ENCODE measurements around the gene PRPF31. TPM values are rescaled to one million over a fixed set of nuclear protein-coding genes. Genes with fewer than 3 reads are reported as not detected.
A peak's percentile ranks its signal among the peaks of the same experiment; 100 is the strongest.

PRPF31 gene
- total RNA-seq, 1 experiment from 2014 or later = 84.4 TPM

DNA sequence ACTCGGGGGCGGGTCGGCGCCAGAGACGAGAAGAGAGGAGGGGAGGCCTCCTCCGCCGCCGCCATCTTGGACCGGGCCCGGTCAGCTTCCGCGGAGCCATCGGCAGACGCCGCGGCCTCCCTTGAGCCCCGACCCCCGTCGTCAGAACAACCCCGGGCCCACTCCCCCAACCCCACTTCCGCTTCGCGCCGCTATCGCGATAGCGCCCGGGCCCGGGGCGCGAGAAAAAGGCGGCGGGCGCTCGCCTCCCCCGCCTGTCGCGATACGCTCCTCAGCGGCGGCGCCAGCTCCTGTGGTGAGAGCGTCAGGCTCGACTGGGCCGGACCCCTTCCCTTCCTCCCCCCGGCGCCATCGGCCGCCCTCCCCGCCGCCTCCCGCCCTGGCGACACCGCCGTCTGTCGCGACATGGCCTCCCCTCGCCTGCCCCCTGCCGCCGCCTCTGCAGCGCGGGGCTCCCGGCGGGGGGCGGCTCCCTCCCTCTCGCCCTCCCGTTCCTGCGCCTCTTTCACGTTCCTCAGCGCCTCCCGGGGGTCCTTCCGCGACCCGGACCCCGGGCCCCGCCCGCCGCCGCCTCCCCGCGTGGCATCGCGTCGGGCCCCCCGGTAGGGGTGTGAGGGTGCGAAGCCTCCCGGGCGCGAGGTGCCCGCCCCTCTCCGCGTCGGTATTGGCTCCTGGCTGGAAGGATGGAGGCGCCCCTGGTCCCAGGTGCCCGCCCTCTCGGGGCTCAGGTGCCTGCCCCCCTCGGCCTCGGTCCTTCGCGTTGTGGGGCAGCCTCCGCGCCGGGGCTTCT is 22.3 kb downstream of the PRPF31 start, which contains the start of gene CNOT3:
TSS of gene CNOT3 (plus strand) at position 64 of the 790 bp plus-strand sequence. CDS start 5,217 bp downstream, outside the sequence.
- Histone ChIP-seq H4K91ac (ENCODE audit: insufficient read length, low read depth, low read length) (no peak within 1 kb of the TSS), H3K27me3 (ENCODE audit: insufficient read depth, low read length) (no peaks in the 10 kb centered on the region), H2BK5ac (ENCODE audit: insufficient read length, low read length) (no peak within 1 kb of the TSS), H3K23me2 (ENCODE audit: insufficient read length, low read depth, low read length, poor library complexity, severe bottlenecking) (peaks cover 15% of the 10 kb centered on the region), H3K27ac (ENCODE audit: insufficient read length, low read depth, low read length) (no peak within 1 kb of the TSS), H3K9me3 (ENCODE audit: control insufficient read depth, low read depth, low read length) (peaks cover 4% of the 10 kb centered on the region), H2BK120ac (ENCODE audit: low read depth, low read length, poor library complexity, severe bottlenecking) (no peak within 1 kb of the TSS), H3K4me2 (ENCODE audit: insufficient read depth, insufficient read length, low read length) (peak within 1 kb of the TSS; percentile 94), H4K5ac (ENCODE audit: insufficient read length, low read depth, low read length) (no peak within 1 kb of the TSS), H3K9ac (ENCODE audit: extremely low read depth, insufficient read length, low read length) (peak within 1 kb of the TSS; percentile 80), H3K18ac (ENCODE audit: insufficient read length, low read depth, low read length) (peak within 1 kb of the TSS; percentile 86), H4K8ac (replicated peaks; ENCODE audit: insufficient read length, low read depth, low read length) (no peak within 1 kb of the TSS), H3T11ph (ENCODE audit: low read length) (no peak within 1 kb of the TSS), H3K56ac (ENCODE audit: insufficient read length, low read depth, low read length) (no peak within 1 kb of the TSS), H2BK12ac (ENCODE audit: insufficient read length, low read depth, low read length) (no peak within 1 kb of the TSS), H3K79me2 (ENCODE audit: insufficient read depth, low read length) (peaks cover 24% of the 10 kb centered on the region; the same call in 1 of the 2 replicates), H2BK20ac (ENCODE audit: low read depth, low read length, poor library complexity, severe bottlenecking) (no peak within 1 kb of the TSS), H2AFZ (ENCODE audit: low read length) (no peak within 1 kb of the TSS), H3K79me1 (ENCODE audit: insufficient read depth, low read depth, low read length, poor library complexity, severe bottlenecking) (peaks cover 17% of the 10 kb centered on the region), H2AK5ac (ENCODE audit: insufficient read length, low read length) (no peak within 1 kb of the TSS), H3K14ac (ENCODE audit: insufficient read depth, low read length) (peak within 1 kb of the TSS; percentile 91; the same call in 1 of the 2 replicates), H3K4ac (ENCODE audit: low read depth, low read length) (no peak within 1 kb of the TSS; the same call in 1 of the 2 replicates), H3K23ac (ENCODE audit: insufficient read length, low read depth, low read length) (no peak within 1 kb of the TSS), H2BK15ac (ENCODE audit: low read depth, low read length) (no peak within 1 kb of the TSS), H3K4me1 (ENCODE audit: insufficient read depth, low read length) (no peaks in the 10 kb centered on the region), H4K20me1 (ENCODE audit: control insufficient read depth, insufficient read depth, insufficient read length) (peaks cover 3% of the 10 kb centered on the region)
- Mint-ChIP-seq H3K4me3 (peak within 1 kb of the TSS; percentile 80 to 93), H3K9me3 (peaks cover 11 to 12% of the 10 kb centered on the region in 2 experiments), H3K4me1 (peaks cover 37 to 39% of the 10 kb centered on the region in 2 experiments), H3K27me3 (ENCODE audit: low read depth) (peaks cover 1% of the 10 kb centered on the region; the same call in 1 of the 2 replicates), H3K27ac (peak within 1 kb of the TSS; percentile 90 to 98 (median 93)), H3K36me3 (ENCODE audit: insufficient read depth in 1 of 3, low read depth in 3 of 3) (peaks cover 30 to 52% (median 32%) of the 10 kb centered on the region in 3 experiments)
- TF ChIP-seq, protein P1, sequence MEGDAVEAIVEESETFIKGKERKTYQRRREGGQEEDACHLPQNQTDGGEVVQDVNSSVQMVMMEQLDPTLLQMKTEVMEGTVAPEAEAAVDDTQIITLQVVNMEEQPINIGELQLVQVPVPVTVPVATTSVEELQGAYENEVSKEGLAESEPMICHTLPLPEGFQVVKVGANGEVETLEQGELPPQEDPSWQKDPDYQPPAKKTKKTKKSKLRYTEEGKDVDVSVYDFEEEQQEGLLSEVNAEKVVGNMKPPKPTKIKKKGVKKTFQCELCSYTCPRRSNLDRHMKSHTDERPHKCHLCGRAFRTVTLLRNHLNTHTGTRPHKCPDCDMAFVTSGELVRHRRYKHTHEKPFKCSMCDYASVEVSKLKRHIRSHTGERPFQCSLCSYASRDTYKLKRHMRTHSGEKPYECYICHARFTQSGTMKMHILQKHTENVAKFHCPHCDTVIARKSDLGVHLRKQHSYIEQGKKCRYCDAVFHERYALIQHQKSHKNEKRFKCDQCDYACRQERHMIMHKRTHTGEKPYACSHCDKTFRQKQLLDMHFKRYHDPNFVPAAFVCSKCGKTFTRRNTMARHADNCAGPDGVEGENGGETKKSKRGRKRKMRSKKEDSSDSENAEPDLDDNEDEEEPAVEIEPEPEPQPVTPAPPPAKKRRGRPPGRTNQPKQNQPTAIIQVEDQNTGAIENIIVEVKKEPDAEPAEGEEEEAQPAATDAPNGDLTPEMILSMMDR (conservative IDR thresholded peaks at IDR 0.05) = peak; percentile 49
- WGBS (ENCODE audit: extremely low coverage, insufficient read length, low lambda C conversion rate) = no CpG with 5 or more reads among the region's 103 CpGs
- no peak for DNase-seq
